HG03439 (cell line): ENCODE data around the gene TMEM233.
"Not testable (repeated sequence)": the region's sequence is repeated elsewhere in the genome, so short reads cannot be mapped to it uniquely, and the experiment has no call there.

Experiments used
- ATAC-seq: cut with Tn5 transposase; IDR thresholded peaks from one replicate; pipeline ENCODE4 v1.9.1; 2021; ENCODE audit warnings: mild to moderate bottlenecking, moderate library complexity; ENCODE audit not compliant: unreplicated experiment

The TMEM233 gene

DNA sequence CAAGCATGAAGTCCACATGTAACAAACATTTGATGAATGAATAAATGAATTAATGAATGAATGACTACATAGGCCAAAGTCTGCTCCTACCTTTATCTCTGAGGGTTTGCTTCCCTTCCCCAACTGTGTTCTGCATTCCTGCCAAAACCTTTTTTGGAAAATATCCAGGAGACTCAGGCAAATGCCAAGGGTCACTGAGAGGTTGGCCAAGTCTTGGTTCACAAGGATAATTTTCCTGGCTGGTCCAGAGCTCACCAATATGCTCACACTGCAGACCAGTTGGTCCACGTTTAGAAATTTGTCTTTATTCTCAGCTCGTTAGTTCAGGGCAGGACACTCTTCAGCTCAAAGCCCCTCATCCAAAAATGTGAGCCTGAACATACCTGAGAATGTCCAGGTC, 10.2 kb downstream of the TMEM233 start:
- ATAC-seq = no peak

DNA sequence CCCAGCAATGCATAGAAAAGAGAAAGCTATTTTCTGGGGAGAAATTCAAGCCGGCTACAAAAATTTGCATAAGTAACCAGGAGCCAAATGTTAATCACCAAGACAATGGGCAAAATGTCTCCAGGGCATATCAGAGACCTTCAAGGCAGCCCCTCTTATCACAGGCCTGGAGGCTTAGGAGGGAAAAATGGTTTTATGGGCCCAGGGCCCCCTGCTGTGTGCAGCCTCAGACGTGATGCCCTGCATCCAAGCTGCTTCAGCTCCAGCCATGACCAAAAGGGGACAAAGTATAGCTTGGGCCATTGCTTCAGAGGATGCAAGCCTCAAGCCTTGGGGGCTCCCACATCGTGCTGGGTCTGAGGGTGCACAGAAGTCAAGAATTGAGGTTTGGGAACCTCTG, 15.8 kb downstream of the TMEM233 start:
- ATAC-seq = no peak

DNA sequence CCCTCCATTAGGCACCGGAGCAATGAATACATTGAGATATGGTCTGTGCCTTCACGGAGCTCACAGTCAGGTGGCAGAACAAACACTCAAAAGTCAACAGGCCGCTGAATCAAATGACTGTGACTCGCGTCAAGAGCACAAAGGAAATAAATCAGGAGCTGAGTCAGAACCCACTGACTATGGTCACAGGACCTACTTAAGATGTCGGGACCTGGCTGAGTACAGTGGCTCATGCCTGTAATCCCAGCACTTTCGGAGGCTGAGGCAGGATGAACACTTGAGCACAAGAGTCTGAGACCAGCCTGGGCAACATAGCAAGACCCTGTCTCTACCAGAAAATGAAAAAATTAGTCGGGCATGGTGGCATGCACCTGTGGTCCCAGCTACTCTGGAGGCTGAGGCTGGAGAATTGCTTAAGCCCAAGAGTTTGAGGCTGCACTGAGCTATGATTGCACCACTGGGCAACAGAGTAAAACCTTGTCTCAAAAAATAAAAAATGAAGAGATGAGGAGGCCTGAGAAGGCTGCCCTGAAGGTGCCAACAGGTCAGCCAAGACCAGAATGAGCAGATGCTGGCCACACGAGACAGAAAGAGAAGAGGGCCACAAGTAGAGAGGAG, 19.9 kb downstream of the TMEM233 start:
- no peak for ATAC-seq

- ATAC-seq = no peak
Measured at GRCh38 chr12:119614705-119615104, 21.1 kb downstream of the TMEM233 start.

- no peak for ATAC-seq
Measured at GRCh38 chr12:119615518-119616475, 22.2 kb downstream of the TMEM233 start.

- not testable (repeated sequence) for ATAC-seq
Measured at GRCh38 chr12:119618328-119618896, 24.8 kb downstream of the TMEM233 start.

DNA sequence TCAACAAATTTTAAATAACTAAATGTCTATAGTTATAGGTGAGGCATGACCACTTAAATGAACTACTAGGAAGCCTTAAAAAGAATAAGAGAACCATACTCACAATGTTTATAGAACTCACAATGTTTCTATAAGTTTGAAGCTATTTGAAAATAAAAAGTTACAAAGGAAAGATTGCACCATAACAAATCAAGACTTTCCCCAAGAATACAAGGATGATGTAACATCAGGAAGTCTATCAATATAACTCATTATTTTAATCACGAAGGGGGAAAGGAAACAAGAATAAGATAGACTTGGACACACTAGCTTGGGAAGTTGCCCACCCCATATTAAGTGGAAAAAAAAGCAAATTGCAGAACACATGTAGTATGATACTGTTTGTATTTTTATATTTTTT, 26.9 kb downstream of the TMEM233 start:
- no peak for ATAC-seq

- no peak for ATAC-seq
Measured at GRCh38 chr12:119621878-119622277, 28.3 kb downstream of the TMEM233 start.

- ATAC-seq = no peak
Measured at GRCh38 chr12:119624966-119625365, 31.4 kb downstream of the TMEM233 start.

GRCh38 chr12:119627019-119627643, 33.6 kb downstream of the TMEM233 start:
- ATAC-seq = no peak

GRCh38 chr12:119627686-119628085, 34.1 kb downstream of the TMEM233 start:
- no peak for ATAC-seq

- ATAC-seq = no peak
Measured at GRCh38 chr12:119630223-119630780, 36.7 kb downstream of the TMEM233 start.

GRCh38 chr12:119630962-119631550, 37.5 kb downstream of the TMEM233 start:
- no peak for ATAC-seq

GRCh38 chr12:119631930-119632678, 38.5 kb downstream of the TMEM233 start:
- ATAC-seq = no peak

GRCh38 chr12:119634743-119635142, 41.2 kb downstream of the TMEM233 start:
- no peak for ATAC-seq

- no peak for ATAC-seq
Measured at GRCh38 chr12:119642986-119643385, 49.4 kb downstream of the TMEM233 start.

- ATAC-seq = no peak
Measured at GRCh38 chr12:119644930-119645329, 51.4 kb downstream of the TMEM233 start.

DNA sequence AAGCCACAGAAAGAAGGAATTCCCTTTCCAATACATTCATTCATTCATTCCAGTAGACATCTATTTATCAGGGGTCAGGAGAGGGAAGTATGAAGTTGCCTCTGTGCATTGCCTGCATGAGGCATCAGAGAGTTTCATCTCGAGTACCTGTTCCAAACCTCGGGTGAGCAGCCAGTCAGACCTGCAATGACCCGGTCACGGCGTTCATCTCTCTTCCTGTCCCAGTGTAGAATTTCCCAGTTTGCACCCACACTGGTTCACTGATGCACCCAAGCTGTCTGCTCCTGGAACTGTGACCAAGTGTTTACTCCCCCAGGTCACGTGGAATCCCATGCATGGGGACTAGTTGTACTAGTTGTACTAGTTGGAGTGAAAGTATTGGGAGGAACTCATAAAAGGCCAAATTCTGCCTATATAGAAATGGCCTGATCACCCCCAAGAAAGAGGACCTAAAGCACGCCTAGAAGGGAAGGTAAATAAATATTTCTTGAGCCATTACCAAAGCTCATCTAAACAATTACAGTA, 52.0 kb downstream of the TMEM233 start:
- ATAC-seq = no peak

DNA sequence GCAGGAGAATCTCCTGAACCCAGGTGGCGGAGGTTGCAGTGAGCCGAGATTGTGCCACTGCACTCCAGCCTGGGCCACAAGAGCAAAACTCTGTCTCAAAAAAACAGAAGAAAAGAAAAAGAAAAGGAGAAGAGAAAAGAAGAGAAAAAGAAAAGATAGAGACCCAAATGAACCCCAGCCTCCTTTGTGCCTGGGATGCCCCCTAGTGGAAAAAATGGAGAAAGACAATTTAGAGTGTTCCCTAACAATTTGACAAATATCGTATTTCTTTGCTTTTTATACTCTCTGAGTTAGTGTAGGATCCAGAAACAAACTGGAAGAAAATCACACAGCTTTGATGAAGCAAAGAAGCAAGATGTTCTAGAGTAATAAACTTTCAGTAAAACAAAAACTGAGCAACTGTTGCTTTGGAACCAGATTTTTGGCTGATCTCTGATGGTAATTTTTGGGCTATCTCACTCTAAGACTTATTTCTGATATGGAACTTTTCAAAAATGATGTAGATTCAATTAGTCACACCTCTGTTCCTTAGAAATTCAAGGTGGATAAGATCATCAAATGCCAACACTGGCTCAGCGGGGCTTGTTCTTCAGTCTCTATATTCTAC, 55.7 kb downstream of the TMEM233 start:
- no peak for ATAC-seq
